ENCODE data around the gene CHD9NB. TPM values are rescaled to one million over a fixed set of nuclear protein-coding genes. Genes with fewer than 3 reads are reported as not detected.
A peak's percentile ranks its signal among the peaks of the same experiment; 100 is the strongest.

CHD9NB gene
- total and polyA plus RNA-seq, 4 experiments from 2014 or later, result not detected

- DNase-seq, result no peak
- Histone ChIP-seq H3K9me3 (ENCODE audit: control insufficient read depth in 1 of 2, low read length in 2 of 2) (no peaks in the 10 kb centered on the region), H3K4me1 (ENCODE audit: insufficient read depth, low read length) (peaks cover 38% of the 10 kb centered on the region), H3K27me3 (ENCODE audit: insufficient read depth, low read length) (no peaks in the 10 kb centered on the region), H3K4me3 (ENCODE audit: low read length in 2 of 2) (no peak overlapping the region), H3K27ac (ENCODE audit: low read depth, low read length) (no peak overlapping the region), H3K36me3 (ENCODE audit: insufficient read depth, low read length) (no peaks in the 10 kb centered on the region)
- H3K9me3 Mint-ChIP-seq, result no peaks in the 10 kb centered on the region
- ChIA-PET POLR2A (ENCODE audit: partially characterized antibody) (interaction anchor here (1.1 kb wide), 1 partner anchor 33 kb away, joined by 3 read pairs; no protein-coding TSS in a partner anchor), CTCF (ENCODE audit: partially characterized antibody) (interaction anchor here (2.1 kb wide), 1 partner anchor 42 kb away, joined by 5 read pairs; the partner anchor contains the start of gene CHD9)
- H3K4me3 Mint-ChIP-seq, result peak overlapping the region in 2 of 8 donors; percentile 22 to 27
- H3K27me3 Mint-ChIP-seq, result no peaks in the 10 kb centered on the region
- H3K36me3 Mint-ChIP-seq, result no peaks in the 10 kb centered on the region
- intact Hi-C loops (cut with micrococcal nuclease), result no loop called here
- H3K27ac Mint-ChIP-seq, result peak overlapping the region in 5 of 7 donors; percentile 4 to 91 (median 45)
- H3K4me1 Mint-ChIP-seq, result peaks cover 22 to 57% (median 40%) of the 10 kb centered on the region in 4 donors
These were observed 44.5 kb upstream of the CHD9NB start for GRCh38 chr16:53097190-53097589.

GRCh38 chr16:53094013-53094630 lies 41.4 kb upstream of the CHD9NB start:
- H3K9me3 ChIP-seq (ENCODE audit: control insufficient read depth in 1 of 2, low read length in 2 of 2), result no peaks in the 10 kb centered on the region
- no peaks in the 10 kb centered on the region for H3K27me3 Mint-ChIP-seq
- peak; percentile 3 to 72 (median 22) for DNase-seq
- ChIA-PET CTCF (ENCODE audit: partially characterized antibody) (interaction anchor here (1.4 kb wide), 1 partner anchor 39 kb away, joined by 4 read pairs; the partner anchor contains the start of gene CHD9), POLR2A (ENCODE audit: partially characterized antibody) (no interaction called here)
- H3K4me1 Mint-ChIP-seq, result peaks cover 20 to 67% (median 54%) of the 10 kb centered on the region in 4 donors
- no peaks in the 10 kb centered on the region for H3K27me3 ChIP-seq (ENCODE audit: insufficient read depth, low read length)
- peak overlapping the region; percentile 36 to 85 (median 72) for H3K27ac Mint-ChIP-seq
- H3K36me3 ChIP-seq (ENCODE audit: insufficient read depth, low read length), result no peaks in the 10 kb centered on the region
- H3K4me3 Mint-ChIP-seq, result peak overlapping the region in 3 of 8 donors; percentile 38 to 64 (median 54)
- H3K4me3 ChIP-seq (ENCODE audit: low read length in 2 of 2), result no peak overlapping the region
- H3K27ac ChIP-seq (ENCODE audit: low read depth, low read length), result no peak overlapping the region
- no peaks in the 10 kb centered on the region for H3K36me3 Mint-ChIP-seq
- H3K4me1 ChIP-seq (ENCODE audit: insufficient read depth, low read length), result peaks cover 48% of the 10 kb centered on the region
- H3K9me3 Mint-ChIP-seq, result no peaks in the 10 kb centered on the region
- intact Hi-C loops (cut with micrococcal nuclease), result no loop called here

GRCh38 chr16:53093162-53093744 lies 40.6 kb upstream of the CHD9NB start:
- Mint-ChIP-seq H3K27me3 (no peaks in the 10 kb centered on the region), H3K4me3 (peak overlapping the region in 1 of 8 donors; percentile 64), H3K27ac (peak overlapping the region in 6 of 7 donors; percentile 37 to 85 (median 77)), H3K36me3 (no peaks in the 10 kb centered on the region), H3K4me1 (peaks cover 12 to 59% (median 46%) of the 10 kb centered on the region in 4 donors), H3K9me3 (no peaks in the 10 kb centered on the region)
- Histone ChIP-seq H3K27me3 (ENCODE audit: insufficient read depth, low read length) (no peaks in the 10 kb centered on the region), H3K4me1 (ENCODE audit: insufficient read depth, low read length) (peaks cover 39% of the 10 kb centered on the region), H3K27ac (ENCODE audit: low read depth, low read length) (no peak overlapping the region), H3K36me3 (ENCODE audit: insufficient read depth, low read length) (no peaks in the 10 kb centered on the region), H3K9me3 (ENCODE audit: control insufficient read depth in 1 of 2, low read length in 2 of 2) (no peaks in the 10 kb centered on the region), H3K4me3 (ENCODE audit: low read length in 2 of 2) (no peak overlapping the region)
- intact Hi-C loops (cut with micrococcal nuclease), result no loop called here
- ChIA-PET POLR2A (ENCODE audit: partially characterized antibody) (no interaction called here), CTCF (ENCODE audit: partially characterized antibody) (interaction anchor here (1.4 kb wide), 1 partner anchor 38 kb away, joined by 4 read pairs; the partner anchor contains the start of gene CHD9)
- no peak for DNase-seq

- H3K9me3 ChIP-seq (ENCODE audit: control insufficient read depth in 1 of 2, low read length in 2 of 2), result no peaks in the 10 kb centered on the region
- H3K36me3 ChIP-seq (ENCODE audit: insufficient read depth, low read length), result no peaks in the 10 kb centered on the region
- Mint-ChIP-seq H3K9me3 (no peaks in the 10 kb centered on the region), H3K4me1 (peaks cover 12 to 55% (median 44%) of the 10 kb centered on the region in 4 donors), H3K36me3 (no peaks in the 10 kb centered on the region), H3K27me3 (no peaks in the 10 kb centered on the region), H3K4me3 (no peak overlapping the region), H3K27ac (peak overlapping the region in 3 of 7 donors; percentile 43 to 48 (median 47))
- ChIA-PET POLR2A (ENCODE audit: partially characterized antibody) (no interaction called here), CTCF (ENCODE audit: partially characterized antibody) (no interaction called here)
- intact Hi-C loops (cut with micrococcal nuclease), result no loop called here
- DNase-seq, result no peak
- H3K27me3 ChIP-seq (ENCODE audit: insufficient read depth, low read length), result no peaks in the 10 kb centered on the region
- H3K4me3 ChIP-seq (ENCODE audit: low read length in 2 of 2), result no peak overlapping the region
- no peak overlapping the region for H3K27ac ChIP-seq (ENCODE audit: low read depth, low read length)
- H3K4me1 ChIP-seq (ENCODE audit: insufficient read depth, low read length), result peaks cover 33% of the 10 kb centered on the region
These were observed 39.6 kb upstream of the CHD9NB start for GRCh38 chr16:53092284-53092683.

GRCh38 chr16:53091466-53092211 lies 38.9 kb upstream of the CHD9NB start:
- Histone ChIP-seq H3K4me3 (ENCODE audit: low read length in 2 of 2) (no peak overlapping the region), H3K27me3 (ENCODE audit: insufficient read depth, low read length) (no peaks in the 10 kb centered on the region)

GRCh38 chr16:53090591-53091411 lies 38.1 kb upstream of the CHD9NB start:
- no peaks in the 10 kb centered on the region for H3K36me3 Mint-ChIP-seq
- no peaks in the 10 kb centered on the region for H3K27me3 Mint-ChIP-seq
- H3K9me3 ChIP-seq (ENCODE audit: control insufficient read depth in 1 of 2, low read length in 2 of 2), result no peaks in the 10 kb centered on the region
- DNase-seq, result no peak
- H3K36me3 ChIP-seq (ENCODE audit: insufficient read depth, low read length), result no peaks in the 10 kb centered on the region
- peaks cover 29% of the 10 kb centered on the region for H3K4me1 ChIP-seq (ENCODE audit: insufficient read depth, low read length)
- CTCF ChIA-PET (ENCODE audit: partially characterized antibody), result interaction anchor here (0.7 kb wide), 1 partner anchor 69 kb away, joined by 4 read pairs; no protein-coding TSS in a partner anchor
- intact Hi-C loops (cut with micrococcal nuclease), result no loop called here
- H3K9me3 Mint-ChIP-seq, result no peaks in the 10 kb centered on the region
- peaks cover 12 to 49% (median 42%) of the 10 kb centered on the region in 4 donors for H3K4me1 Mint-ChIP-seq
- H3K27me3 ChIP-seq (ENCODE audit: insufficient read depth, low read length), result no peaks in the 10 kb centered on the region
- peak overlapping the region in 4 of 7 donors; percentile 10 to 90 (median 74) for H3K27ac Mint-ChIP-seq
- no peak overlapping the region for H3K27ac ChIP-seq (ENCODE audit: low read depth, low read length)
- POLR2A ChIA-PET (ENCODE audit: partially characterized antibody), result no interaction called here
- no peak overlapping the region for H3K4me3 ChIP-seq (ENCODE audit: low read length in 2 of 2)
- H3K4me3 Mint-ChIP-seq, result peak overlapping the region in 7 of 8 donors; percentile 4 to 62 (median 42)

More at GRCh38 chr16:53091466-53092211, 38.9 kb upstream of the CHD9NB start:
- Mint-ChIP-seq H3K27me3 (no peaks in the 10 kb centered on the region), H3K9me3 (no peaks in the 10 kb centered on the region), H3K4me1 (peaks cover 12 to 49% (median 42%) of the 10 kb centered on the region in 4 donors), H3K36me3 (no peaks in the 10 kb centered on the region), H3K27ac (peak overlapping the region in 4 of 7 donors; percentile 29 to 83 (median 50)), H3K4me3 (peak overlapping the region in 5 of 8 donors; percentile 5 to 62 (median 49))
- Histone ChIP-seq H3K4me1 (ENCODE audit: insufficient read depth, low read length) (peaks cover 29% of the 10 kb centered on the region), H3K36me3 (ENCODE audit: insufficient read depth, low read length) (no peaks in the 10 kb centered on the region), H3K9me3 (ENCODE audit: control insufficient read depth in 1 of 2, low read length in 2 of 2) (no peaks in the 10 kb centered on the region), H3K27ac (ENCODE audit: low read depth, low read length) (no peak overlapping the region)
- intact Hi-C loops (cut with micrococcal nuclease), result no loop called here
- ChIA-PET POLR2A (ENCODE audit: partially characterized antibody) (no interaction called here), CTCF (ENCODE audit: partially characterized antibody) (no interaction called here)
- DNase-seq, result no peak

All from CD4-positive, alpha-beta memory T cell (primary cell).